GM10248 (cell line): ENCODE results near the gene SAMD14.

Source experiments
- CTCF ChIA-PET: fragments of 300-600 bp; sonication (Branson Sonifier 250); formaldehyde crosslinking; extraction: SDS; loops from one replicate; lab custom pipeline; 2021; ENCODE audit warnings: antibody characterized with exemption; lab: Yijun Ruan, JAX
- POLR2A ChIA-PET: fragments of 350-650 bp; sonication (Branson Sonifier 250); formaldehyde crosslinking; extraction: SDS; loops from one replicate; lab custom pipeline; 2020; ENCODE audit warnings: antibody characterized with exemption; lab: Yijun Ruan, JAX
- DNase-seq: peaks from one replicate; pipeline ENCODE4 v3.0.0; 2012; ENCODE audit errors: extremely low spot score
- TF ChIP-seq, protein P1 (sequence below): IDR thresholded peaks from 2 replicates; pipeline ENCODE4 v1.5.1; 2012; ENCODE audit warnings: mild to moderate bottlenecking, low read depth; ENCODE audit errors: extremely low read depth, missing control alignments, control extremely low read depth

SAMD14 gene

DNA sequence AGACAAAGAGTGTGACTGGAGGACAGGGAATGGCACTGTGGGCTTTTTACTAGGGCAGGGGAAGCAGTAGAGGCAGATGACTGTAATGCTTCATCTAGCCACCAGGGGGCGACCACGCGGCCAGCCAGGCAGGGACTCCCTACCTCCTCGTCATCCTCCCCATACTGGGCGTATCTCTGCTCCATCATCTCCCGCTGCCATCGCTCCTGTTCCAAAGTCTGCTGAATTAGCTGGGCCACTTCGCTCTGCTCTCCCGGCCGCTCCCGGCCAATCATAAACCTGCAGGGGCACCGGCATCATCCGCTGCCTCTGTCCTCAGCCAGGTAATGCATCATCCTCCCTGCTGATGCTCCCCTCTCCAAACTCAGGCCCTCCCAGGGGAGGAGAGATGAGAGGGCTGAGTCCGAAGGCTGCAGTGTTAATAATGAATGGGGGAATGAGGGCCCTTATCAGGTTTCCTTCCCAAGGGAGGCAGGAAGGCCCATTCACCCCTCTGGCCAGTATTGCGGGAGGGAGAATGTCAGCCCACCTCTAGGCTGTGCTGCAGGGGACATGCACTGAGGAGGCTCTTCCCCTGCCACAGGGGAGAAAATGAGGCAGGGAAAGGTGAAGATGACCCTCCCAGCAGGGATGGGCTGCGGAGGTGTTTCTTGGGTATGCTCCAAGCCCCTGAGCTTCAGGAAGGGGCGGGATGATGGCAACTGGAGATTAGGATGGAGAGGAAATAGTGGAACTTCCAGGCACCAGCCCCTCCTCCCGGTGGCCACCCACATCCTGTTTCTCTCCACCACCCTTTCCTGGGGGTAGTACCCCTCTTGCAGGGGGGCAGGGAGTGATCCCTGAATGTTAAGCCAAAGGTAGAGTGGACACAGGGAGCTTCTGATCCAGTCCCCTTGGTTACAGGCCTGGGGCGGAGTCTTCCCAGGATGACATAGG is 10.3 kb upstream of the SAMD14 start:
- peak; percentile 87 for DNase-seq
- CTCF ChIA-PET: interaction anchor here (0.8 to 6.2 kb wide), 15 partner anchors 8 to 73 kb away, joined by 3 to 60 read pairs (median 7); partner anchors contain the start of genes COL1A1, PPP1R9B and SGCA
- TF ChIP-seq, protein P1, sequence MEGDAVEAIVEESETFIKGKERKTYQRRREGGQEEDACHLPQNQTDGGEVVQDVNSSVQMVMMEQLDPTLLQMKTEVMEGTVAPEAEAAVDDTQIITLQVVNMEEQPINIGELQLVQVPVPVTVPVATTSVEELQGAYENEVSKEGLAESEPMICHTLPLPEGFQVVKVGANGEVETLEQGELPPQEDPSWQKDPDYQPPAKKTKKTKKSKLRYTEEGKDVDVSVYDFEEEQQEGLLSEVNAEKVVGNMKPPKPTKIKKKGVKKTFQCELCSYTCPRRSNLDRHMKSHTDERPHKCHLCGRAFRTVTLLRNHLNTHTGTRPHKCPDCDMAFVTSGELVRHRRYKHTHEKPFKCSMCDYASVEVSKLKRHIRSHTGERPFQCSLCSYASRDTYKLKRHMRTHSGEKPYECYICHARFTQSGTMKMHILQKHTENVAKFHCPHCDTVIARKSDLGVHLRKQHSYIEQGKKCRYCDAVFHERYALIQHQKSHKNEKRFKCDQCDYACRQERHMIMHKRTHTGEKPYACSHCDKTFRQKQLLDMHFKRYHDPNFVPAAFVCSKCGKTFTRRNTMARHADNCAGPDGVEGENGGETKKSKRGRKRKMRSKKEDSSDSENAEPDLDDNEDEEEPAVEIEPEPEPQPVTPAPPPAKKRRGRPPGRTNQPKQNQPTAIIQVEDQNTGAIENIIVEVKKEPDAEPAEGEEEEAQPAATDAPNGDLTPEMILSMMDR: peak; percentile 87
- POLR2A ChIA-PET: no interaction called here

DNA sequence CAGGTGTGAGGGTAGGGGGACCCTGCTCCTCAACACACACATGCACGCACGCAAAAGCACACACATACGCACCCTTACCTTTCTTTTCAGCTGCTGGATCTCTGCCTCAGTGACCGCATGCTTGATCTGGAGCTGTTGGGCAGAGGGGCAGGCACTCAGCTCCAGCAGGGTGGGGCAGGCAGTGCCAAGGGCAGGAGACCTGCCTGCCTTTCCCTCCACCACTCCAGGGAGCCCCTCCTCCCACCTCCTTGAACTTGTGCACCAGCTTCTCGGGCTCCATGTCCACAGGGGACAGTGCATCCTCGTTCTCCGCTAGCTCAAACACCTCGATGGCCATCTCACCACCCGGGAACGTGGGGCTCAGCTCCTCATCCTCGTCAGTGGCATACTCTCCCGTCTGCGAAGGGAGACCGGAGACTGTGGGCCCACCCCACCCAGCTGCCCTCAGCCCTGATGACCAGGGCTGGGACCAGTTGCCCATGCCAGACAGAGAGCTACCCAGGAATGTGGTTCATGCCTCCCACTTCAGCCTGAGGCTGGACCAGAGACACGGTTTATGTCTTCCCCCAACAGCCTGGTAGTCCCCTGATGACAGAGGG is 9.3 kb upstream of the SAMD14 start:
- TF ChIP-seq, protein P1: no peak
- POLR2A ChIA-PET: no interaction called here
- CTCF ChIA-PET: interaction anchor here (0.8 to 6.2 kb wide), 18 partner anchors 8 to 155 kb away, joined by 3 to 60 read pairs (median 6); partner anchors contain the start of genes COL1A1, PPP1R9B and SGCA
- no peak for DNase-seq

DNA sequence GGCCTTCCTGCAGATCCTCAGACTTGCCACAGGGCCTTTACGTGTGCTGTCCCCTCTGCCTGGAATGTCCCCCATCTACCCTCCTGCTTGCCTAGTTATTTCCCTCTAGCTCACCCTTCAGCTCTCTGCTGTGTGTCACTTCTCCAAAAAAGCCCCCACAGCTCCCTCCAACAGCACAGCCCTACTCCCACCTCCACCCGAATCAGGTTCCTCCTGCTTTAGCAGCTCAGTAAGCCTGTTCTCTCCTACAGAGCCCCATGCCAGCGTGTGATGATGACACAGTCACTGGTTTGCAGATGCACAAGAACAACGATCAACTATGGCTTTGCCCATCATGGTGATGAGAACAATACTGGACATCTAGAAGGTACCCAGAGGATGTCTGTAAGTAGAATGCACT is 7.1 kb upstream of the SAMD14 start:
- ChIA-PET CTCF (interaction anchor here (0.6 to 2.8 kb wide), 9 partner anchors 8 to 50 kb away, joined by 3 to 12 read pairs (median 3); partner anchors contain the start of gene PDK2), POLR2A (no interaction called here)
- TF ChIP-seq, protein P1: no peak
- DNase-seq: no peak

DNA sequence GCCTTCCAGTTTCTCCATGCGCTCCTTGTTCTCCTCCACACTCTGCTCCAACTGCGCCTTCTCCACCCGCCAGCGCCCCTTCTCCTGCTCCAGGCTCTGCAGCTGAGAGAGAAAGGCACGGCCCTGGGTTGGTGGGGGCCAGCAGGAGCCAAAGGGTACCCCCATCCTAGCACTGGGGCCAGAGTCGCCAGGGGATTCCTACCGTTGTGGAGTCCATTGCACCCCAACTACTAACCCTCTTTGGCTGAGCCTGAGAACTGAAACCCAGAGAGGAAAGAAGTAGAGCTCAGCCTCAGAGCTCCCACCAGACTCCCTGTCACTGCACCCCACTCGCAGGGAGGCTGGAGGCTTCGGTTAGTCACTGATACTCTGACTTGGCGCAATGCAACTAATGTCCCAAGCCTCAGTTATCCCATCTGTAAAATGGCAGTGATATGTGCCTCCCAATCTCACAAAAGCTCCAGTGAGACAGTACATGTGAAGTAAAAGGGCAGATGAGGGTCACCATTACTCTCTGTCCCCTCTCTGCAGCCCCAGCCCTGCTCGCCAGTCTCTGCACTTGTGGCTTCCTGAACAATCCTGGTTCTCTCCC is 6.2 kb upstream of the SAMD14 start:
- POLR2A ChIA-PET: no interaction called here
- no peak for DNase-seq
- CTCF ChIA-PET: interaction anchor here (0.8 to 2.8 kb wide), 8 partner anchors 9 to 137 kb away, joined by 3 to 12 read pairs (median 4); partner anchors contain the start of gene PDK2
- TF ChIP-seq, protein P1: no peak

DNA sequence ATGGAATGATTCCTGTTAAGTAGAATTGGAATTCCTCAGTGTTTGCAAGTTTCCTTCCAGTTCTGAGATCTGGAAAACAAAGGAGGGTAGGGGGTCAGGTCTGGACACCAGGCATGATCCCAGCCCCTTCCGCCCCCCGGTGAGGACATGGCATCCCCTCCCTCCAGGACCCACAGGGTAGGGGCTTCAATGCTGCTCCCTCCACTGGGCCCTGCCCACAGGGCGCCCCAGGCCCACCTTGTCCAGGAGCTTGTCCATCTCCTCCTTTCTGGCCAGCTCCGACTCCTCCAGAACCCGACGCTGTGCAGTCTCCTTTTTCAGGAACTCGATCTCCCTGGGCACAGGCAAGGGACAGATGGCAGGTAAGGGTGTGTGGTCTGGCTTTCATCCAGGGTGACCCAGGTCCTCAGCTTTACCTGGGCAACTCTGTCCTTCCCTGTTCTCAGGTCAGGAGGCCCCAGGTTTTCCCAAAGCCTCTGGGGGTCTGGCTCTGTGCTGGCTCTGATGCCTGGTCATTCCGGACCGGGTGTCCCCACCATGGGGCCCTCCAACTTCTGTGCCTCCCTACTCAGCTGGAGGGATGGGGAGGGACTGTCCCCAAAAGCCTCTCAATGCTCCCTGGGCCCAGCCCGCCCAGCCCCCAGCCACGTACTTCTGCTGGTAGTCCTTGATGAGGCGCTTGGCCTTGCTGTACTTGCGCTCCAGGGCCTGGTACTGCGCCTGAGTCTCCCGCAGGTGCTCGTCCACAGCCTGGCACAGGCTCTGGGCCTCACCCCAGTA is 5.5 kb upstream of the SAMD14 start:
- no peak for DNase-seq
- ChIA-PET POLR2A (interaction anchor here (0.6 kb wide), 1 partner anchor 1075 kb away, joined by 5 read pairs; no protein-coding TSS in a partner anchor), CTCF (interaction anchor here (0.8 to 2.8 kb wide), 8 partner anchors 10 to 137 kb away, joined by 3 to 12 read pairs (median 4); partner anchors contain the start of gene PDK2)
- TF ChIP-seq, protein P1: no peak
